GM20000 (cell line): ENCODE data around the gene SVIL.

Source experiments
- DNase-seq: peaks from one replicate; pipeline ENCODE4 v3.0.0; 2012; ENCODE audit warnings: low spot score
- TF ChIP-seq, protein P1 (sequence below): IDR thresholded peaks from 2 replicates; pipeline ENCODE4 v1.5.1; 2012; ENCODE audit warnings: mild to moderate bottlenecking, control low read depth; ENCODE audit errors: extremely low read depth, missing control alignments

The SVIL gene

DNA sequence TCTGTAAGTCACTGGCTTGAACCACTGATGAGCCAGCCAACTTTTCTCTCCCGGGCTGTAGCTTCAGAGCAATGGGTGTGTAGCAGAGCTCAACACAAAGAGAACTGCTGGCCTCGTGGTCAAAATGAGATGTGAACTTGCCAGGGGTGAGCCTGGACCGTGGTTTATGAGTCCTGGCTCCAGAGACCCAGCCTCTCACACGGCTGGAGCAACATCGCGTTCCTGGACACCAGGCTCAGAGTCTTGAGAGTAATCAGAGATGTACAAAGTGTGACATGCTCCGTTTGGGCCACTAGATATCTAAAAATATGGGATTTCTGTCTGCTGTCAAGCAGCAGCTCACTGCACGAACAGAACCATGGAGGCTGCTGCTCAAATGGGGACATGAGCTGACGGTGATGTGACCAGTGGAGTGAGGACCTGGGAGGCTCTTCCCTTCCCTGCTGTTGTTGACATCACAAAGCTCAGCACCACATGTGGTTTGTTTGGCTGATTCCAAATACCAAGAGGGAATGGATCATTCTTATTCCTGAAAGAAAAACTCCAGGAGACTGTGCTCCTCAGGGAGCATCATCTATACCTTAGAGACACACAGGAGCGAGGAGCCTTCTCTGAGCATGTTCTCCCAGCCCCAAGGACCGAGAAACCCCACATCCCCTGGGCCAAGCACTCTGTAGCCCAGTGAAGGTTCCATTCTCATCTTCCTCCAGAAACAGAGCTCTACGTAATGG lies 9.2 kb upstream of the SVIL start:
- TF ChIP-seq, protein P1, sequence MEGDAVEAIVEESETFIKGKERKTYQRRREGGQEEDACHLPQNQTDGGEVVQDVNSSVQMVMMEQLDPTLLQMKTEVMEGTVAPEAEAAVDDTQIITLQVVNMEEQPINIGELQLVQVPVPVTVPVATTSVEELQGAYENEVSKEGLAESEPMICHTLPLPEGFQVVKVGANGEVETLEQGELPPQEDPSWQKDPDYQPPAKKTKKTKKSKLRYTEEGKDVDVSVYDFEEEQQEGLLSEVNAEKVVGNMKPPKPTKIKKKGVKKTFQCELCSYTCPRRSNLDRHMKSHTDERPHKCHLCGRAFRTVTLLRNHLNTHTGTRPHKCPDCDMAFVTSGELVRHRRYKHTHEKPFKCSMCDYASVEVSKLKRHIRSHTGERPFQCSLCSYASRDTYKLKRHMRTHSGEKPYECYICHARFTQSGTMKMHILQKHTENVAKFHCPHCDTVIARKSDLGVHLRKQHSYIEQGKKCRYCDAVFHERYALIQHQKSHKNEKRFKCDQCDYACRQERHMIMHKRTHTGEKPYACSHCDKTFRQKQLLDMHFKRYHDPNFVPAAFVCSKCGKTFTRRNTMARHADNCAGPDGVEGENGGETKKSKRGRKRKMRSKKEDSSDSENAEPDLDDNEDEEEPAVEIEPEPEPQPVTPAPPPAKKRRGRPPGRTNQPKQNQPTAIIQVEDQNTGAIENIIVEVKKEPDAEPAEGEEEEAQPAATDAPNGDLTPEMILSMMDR, result no peak
- DNase-seq, result no peak

DNA sequence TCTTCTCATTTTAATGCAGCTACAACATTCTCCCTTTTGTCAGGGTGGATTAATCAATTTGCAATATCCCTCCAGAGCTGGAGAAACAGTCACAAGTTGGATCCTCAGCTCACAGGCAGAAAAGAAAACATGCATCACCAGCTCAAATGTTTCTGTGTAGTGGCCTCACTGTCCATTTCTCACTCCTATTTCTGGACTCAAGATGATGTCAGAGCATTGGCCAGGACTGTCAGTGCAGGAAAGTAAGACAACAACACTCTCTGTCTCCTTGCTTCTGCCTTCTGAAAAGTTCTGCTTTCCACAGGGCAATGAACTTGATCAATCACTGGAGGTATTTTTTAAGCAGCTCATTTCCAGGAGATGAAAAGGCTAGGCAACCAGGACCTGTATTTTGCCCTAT lies 8.2 kb upstream of the SVIL start:
- TF ChIP-seq, protein P1, result no peak
- DNase-seq, result no peak

DNA sequence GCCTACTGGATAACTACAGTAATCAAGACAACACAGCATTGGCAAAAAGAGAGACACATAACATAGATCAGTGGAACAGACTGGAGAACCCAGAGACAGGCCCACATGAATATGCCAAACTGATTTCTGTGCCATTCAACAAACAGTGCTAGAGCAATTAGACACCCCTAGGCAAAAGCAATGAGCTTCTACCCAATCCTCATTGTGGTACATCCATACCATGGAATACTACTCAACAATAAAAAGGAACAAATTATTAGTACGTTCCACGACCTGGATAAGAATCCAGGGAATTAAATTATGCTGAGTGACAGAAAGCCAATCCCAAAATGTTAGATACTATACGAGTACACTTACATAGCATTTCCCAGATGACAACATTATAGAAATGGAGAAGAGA lies 2.8 kb upstream of the SVIL start:
- TF ChIP-seq, protein P1, result no peak
- DNase-seq, result no peak

DNA sequence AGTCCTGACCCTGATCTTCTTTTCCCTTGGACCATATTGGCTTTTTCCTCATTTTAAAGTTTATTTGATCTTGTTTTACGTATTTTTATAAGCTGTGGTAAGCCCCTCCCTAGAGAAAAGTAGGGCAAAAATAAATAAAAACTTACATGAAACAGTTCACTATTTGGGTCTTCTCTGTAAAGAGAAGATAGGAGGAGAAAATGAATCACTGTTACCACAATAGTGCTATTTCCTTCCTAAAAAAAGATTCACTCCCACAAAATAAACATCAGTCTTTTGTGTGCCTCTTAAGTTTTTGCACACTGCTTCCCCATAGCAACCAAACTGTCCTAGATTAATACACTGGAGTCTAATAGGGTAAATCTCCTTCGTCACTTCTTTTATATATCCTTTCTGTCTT lies 1.4 kb upstream of the SVIL start:
- no peak for DNase-seq
- TF ChIP-seq, protein P1, result no peak

DNA sequence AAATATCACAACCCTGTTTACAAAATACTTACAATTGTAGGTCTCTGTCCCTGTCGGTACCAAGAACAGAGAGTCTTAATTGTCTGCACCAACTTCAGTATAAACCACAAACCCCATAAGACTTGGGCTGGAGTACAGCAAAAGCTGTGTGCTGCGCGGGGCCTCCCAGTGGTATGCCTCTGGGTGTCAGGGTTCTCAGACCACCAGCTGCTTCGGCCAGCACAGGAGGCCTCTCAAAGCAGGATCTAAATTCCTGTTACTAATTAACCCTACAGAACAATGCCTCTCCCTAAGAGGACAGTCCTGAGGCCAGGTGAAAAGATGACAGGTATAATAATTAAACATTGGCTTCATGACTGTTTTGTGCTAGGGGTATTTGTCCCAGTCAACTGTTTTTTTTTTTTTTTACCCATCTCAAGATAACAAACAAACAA lies 957 bp upstream of the SVIL start:
- no peak for DNase-seq

DNA sequence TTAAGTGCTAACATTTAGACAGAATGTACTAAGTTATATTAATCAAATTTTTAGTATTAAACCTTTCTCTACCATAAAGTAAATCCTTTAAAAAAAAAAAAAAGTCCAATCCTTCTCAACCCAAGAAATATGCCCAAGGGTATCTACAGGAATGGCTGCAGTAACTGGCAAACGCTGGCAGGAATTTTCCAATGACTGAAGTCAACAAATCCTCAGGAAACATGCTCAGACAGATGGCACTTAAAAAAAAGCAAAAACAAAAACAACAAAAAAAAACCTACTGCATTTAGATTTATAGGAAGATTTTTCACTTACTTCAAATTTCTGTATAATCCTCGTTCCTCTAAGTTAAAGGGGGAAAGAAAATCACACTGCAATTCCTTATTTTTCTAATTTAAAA lies 666 bp downstream of the SVIL start:
- DNase-seq, result no peak
- TF ChIP-seq, protein P1, result no peak

More for the DNA sequence above, 957 bp upstream of the SVIL start:
- TF ChIP-seq, protein P1, result no peak

DNA sequence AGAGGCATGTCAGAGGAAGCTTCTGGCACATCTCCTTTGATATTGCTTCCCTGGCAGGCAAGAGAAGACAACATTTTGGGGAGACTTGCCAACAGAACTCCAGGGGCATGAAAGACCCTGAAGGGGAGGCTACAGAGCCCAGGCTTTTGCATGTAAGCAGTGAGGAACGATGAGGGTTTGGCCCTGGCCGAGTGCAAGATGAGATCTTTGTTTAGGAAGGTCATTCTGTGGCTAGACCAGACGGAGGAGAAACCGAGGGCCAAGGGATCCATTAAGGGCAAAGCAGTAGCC lies 3.8 kb downstream of the SVIL start:
- TF ChIP-seq, protein P1, result no peak
- DNase-seq, result no peak
